ENCODE data around the gene ZNF615.
"Not testable (repeated sequence)": the region's sequence is repeated elsewhere in the genome, so short reads cannot be mapped to it uniquely, and the experiment has no call there.

Gene ZNF615

DNA sequence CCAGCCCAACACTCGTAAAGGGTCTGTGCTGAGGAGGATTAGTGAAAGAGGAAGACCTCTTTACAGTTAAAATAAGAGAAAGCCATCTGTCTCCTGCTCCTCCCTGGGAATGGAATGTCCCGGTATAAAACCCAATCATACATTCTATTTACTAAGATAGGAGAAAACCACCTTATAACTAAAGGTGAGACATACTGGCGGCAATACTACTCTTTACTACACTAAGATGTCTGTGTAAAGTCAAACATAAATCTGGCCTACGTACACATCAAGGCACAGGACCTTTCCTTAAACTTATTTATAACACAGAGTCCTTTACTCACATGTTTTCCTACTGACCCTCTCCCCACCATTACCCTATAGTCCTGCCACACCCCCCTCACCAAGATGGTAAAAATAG is 24.6 kb downstream of the ZNF615 start:
- no peak overlapping the region for H3K27ac ChIP-seq
- TF ChIP-seq, protein P1, sequence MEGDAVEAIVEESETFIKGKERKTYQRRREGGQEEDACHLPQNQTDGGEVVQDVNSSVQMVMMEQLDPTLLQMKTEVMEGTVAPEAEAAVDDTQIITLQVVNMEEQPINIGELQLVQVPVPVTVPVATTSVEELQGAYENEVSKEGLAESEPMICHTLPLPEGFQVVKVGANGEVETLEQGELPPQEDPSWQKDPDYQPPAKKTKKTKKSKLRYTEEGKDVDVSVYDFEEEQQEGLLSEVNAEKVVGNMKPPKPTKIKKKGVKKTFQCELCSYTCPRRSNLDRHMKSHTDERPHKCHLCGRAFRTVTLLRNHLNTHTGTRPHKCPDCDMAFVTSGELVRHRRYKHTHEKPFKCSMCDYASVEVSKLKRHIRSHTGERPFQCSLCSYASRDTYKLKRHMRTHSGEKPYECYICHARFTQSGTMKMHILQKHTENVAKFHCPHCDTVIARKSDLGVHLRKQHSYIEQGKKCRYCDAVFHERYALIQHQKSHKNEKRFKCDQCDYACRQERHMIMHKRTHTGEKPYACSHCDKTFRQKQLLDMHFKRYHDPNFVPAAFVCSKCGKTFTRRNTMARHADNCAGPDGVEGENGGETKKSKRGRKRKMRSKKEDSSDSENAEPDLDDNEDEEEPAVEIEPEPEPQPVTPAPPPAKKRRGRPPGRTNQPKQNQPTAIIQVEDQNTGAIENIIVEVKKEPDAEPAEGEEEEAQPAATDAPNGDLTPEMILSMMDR (IDR thresholded peaks at IDR 0.05): no peak
- no peak for TF ChIP-seq ZFX (IDR thresholded peaks at IDR 0.05; ENCODE audit: borderline replicate concordance)

DNA sequence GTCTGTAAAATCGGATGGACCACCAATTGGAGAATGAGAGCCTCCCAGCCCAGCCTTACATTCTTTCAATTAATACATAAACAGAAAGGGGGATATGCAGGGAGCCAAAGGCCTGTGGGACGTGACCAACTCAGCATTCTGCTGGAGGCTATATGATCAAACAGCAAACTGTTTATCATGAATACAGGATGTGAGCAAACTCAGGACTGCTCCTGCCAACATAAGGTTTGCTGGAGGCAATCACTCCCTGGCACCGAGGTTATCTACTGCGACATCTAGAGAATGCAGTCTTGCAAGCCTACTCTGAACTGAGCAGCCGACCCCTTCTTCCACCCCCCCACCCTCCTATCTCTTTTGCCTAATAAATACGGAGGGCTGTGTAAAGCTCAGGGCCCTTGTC is 27.1 kb downstream of the ZNF615 start:
- H3K27ac ChIP-seq: not testable (repeated sequence)

DNA sequence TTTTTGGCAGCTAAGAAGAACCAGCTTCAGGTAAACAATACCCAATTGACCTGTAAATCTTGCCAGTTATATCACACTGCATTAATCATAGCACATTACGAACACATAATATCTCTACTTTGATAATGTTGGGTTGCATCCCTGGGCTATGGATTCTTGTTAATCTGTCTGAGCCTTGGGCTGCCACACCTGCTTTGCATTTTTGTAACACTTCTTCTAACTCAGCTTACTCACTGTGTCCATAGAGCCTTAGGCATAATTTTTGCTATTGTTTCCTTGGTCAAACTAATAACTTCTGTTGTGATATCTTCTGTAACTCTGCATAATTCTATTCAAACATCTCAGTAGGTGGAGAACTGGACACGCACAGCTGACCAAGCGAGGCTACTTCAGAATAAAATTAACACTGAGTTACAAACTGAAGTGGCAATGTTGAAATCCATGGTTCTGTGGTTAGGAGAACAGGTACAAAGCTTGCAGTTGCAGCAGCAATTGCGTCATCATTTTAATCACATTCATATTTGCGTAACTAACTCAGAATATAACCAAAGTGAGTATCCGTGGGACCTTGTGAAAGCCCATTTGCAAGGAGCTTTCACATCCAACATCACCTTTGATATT is 27.8 kb downstream of the ZNF615 start:
- no peak overlapping the region; the same call in 1 of the 2 replicates for H3K27ac ChIP-seq
- TF ChIP-seq, protein P1 (IDR thresholded peaks at IDR 0.05): no peak
- TF ChIP-seq ZFX (IDR thresholded peaks at IDR 0.05; ENCODE audit: borderline replicate concordance): no peak

DNA sequence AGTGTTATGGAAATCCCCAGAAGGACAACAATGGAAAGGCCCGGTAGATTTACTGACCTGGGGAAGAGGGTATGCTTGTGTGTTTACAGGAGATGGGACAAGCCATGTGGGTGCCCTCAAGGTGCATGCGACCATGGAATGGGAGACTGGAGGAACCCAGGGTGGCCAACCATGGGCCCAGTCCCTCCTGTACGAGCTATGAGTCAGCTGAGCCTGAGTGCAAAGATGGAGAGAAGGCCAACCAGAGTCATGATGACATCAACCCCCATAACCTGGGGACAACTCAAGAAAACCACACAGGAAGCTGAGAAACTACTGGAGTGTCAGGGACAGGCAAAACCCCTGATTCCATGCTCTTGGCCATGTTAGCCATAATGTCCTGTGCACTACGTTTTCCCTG is 29.1 kb downstream of the ZNF615 start:
- no peak for TF ChIP-seq ZFX (IDR thresholded peaks at IDR 0.05; ENCODE audit: borderline replicate concordance)
- TF ChIP-seq, protein P1 (IDR thresholded peaks at IDR 0.05): no peak

DNA sequence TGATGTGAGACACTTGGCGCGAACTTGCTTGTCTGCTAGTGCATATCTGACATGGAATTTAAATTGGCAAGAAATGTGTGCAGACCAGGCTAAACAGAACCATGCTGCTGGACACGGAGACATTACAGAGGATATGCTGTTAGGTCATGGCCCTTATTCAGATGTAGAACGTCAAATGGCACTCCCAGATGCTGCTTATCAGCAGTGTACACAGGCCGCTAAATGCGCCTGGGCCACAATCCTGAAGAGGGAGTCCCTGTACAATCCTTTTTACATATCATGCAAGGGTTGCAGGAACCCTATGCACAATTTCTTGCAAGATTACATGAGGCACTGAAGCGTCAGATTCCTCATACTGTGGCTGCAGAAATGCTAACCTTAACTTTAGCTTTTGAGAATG is 30.7 kb downstream of the ZNF615 start:
- no peak for TF ChIP-seq ZFX (IDR thresholded peaks at IDR 0.05; ENCODE audit: borderline replicate concordance)
- TF ChIP-seq, protein P1 (IDR thresholded peaks at IDR 0.05): no peak
- no peak overlapping the region for H3K27ac ChIP-seq

More for the DNA sequence above, 29.1 kb downstream of the ZNF615 start:
- H3K27ac ChIP-seq: no peak overlapping the region

DNA sequence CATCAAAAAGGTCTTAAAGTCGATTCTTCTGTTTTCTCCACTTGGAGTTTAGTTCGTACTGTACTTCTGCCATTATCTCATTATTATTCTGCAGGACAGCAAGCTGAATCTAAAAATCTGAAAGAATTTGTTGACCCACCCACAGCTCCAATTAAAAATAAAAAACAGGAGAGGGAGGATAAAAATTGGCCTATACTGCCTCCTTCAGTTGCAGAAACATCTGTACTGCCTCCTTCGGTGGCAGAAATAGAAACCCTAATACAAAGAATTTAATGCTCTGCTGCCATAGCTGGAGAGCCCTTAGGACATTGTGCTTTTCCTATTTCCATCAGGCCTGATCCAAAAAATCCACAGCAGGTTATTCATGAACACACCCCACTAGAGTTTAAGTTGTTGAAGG is 31.2 kb downstream of the ZNF615 start:
- no peak overlapping the region for H3K27ac ChIP-seq
- no peak for TF ChIP-seq ZFX (IDR thresholded peaks at IDR 0.05; ENCODE audit: borderline replicate concordance)
- TF ChIP-seq, protein P1 (IDR thresholded peaks at IDR 0.05): no peak

DNA sequence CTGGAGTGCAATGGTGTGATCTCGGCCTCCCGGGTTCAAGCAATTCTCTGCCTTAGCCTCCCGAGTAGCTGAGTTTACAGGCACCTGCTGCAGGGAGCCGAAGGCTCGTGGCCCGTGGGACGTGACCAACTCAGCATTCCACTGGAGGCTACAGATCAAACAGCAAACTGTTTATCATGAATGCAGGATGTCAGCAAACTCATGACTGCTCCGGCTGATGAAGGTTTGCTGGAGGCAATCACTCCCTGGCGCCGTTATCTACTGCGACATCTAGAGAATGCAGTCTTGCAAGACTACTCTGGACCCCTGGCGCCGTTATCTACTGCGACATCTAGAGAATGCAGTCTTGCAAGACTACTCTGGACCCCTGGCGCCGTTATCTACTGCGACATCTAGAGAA is 32.2 kb downstream of the ZNF615 start:
- H3K27ac ChIP-seq: not testable (repeated sequence)

DNA sequence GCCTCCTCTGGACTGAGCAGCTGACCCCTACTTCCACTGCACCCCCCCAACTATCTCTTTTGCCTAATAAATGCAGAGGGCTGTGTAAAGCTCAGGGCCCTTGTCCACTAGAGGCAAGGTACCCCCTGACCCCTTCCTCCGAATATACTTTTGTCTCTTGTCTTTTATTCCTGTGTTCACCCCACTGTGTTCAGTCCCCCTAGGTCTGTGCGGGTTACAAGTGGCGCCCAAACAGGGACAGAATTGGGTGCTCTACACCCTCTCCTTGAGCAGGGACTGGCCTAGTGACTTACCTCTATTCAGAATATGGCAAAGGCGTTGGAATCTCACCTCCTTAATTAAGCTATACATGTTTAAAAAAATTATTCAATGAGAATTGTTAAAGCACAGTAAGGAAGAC is 36.4 kb downstream of the ZNF615 start:
- no peak overlapping the region for H3K27ac ChIP-seq
- no peak for TF ChIP-seq ZFX (IDR thresholded peaks at IDR 0.05; ENCODE audit: borderline replicate concordance)
- TF ChIP-seq, protein P1 (IDR thresholded peaks at IDR 0.05): no peak
